Measurements from ENCODE around the gene GJB4. TPM values are rescaled to one million over a fixed set of nuclear protein-coding genes. Genes with fewer than 3 reads are reported as not detected.

Gene GJB4
- polyA plus RNA-seq, 2 of the 4 experiments (the other 2 are of a cell fraction) = not detected

GRCh38 chr1:34794001-34794789 lies 34.7 kb downstream of the GJB4 start:
- Histone ChIP-seq H3K27ac (no peak overlapping the region), H3K4me1 (no peaks in the 10 kb centered on the region), H3K4me2 (no peak overlapping the region), H3K9me3 (no peaks in the 10 kb centered on the region), H3K4me3 (no peak overlapping the region)
- ChIA-PET CTCF (no interaction called here), POLR2A (no interaction called here)
- TF ChIP-seq SMC3 (IDR thresholded peaks at IDR 0.05) (no peak), RARB (CRISPR knock-in tag; IDR thresholded peaks at IDR 0.05) (no peak), NFE2L2 (conservative IDR thresholded peaks at IDR 0.05; ENCODE audit: low read length) (no peak), RAD21 (conservative IDR thresholded peaks at IDR 0.05 in 1 of 2, IDR thresholded peaks at IDR 0.05 in 1 of 2) (no peak), BCL3 (IDR thresholded peaks at IDR 0.05) (no peak), POLR2A (IDR thresholded peaks at IDR 0.05; ENCODE audit: low read length) (no peak), PHF8 (IDR thresholded peaks at IDR 0.05; ENCODE audit: borderline replicate concordance, low read depth) (no peak), ZSCAN20 (CRISPR knock-in tag; IDR thresholded peaks at IDR 0.05) (no peak), POLR2AphosphoS2 (conservative IDR thresholded peaks at IDR 0.05; ENCODE audit: low read length) (no peak), HDAC2 (IDR thresholded peaks at IDR 0.05) (no peak), FOSL2 (IDR thresholded peaks at IDR 0.05) (no peak), FOSL2 (CRISPR knock-in tag; IDR thresholded peaks at IDR 0.05) (no peak), CEBPB (IDR thresholded peaks at IDR 0.05) (no peak), CBX2 (IDR thresholded peaks at IDR 0.05; ENCODE audit: borderline replicate concordance, low read depth) (no peak), RFX5 (IDR thresholded peaks at IDR 0.05) (no peak), SREBF2 (IDR thresholded peaks at IDR 0.05) (no peak)
- 82% methylated on average over 24 of the region's 40 CpGs for WGBS (ENCODE audit: missing lambda C conversion rate)
- no peak for DNase-seq (ENCODE audit: low read depth in 1 of 2, low spot score in 1 of 2)
- no peak for FAIRE-seq
- ATAC-seq = no peak

- no peak overlapping the region for H3K27ac ChIP-seq
- ChIA-PET POLR2A (no interaction called here), CTCF (no interaction called here)
- no peak for DNase-seq (ENCODE audit: low read depth in 1 of 2, low spot score in 1 of 2)
- no peak for TF ChIP-seq POLR2AphosphoS2 (conservative IDR thresholded peaks at IDR 0.05; ENCODE audit: low read length)
- no peak for TF ChIP-seq NPAS2 (CRISPR knock-in tag; IDR thresholded peaks at IDR 0.05; ENCODE audit: borderline replicate concordance)
- TF ChIP-seq CHD4 (IDR thresholded peaks at IDR 0.05; ENCODE audit: borderline replicate concordance) = no peak
- no peak for TF ChIP-seq KDM5A (IDR thresholded peaks at IDR 0.05)
- no peaks in the 10 kb centered on the region for H3K9me3 ChIP-seq
- ATAC-seq = no peak
- no peak overlapping the region for H3K4me3 ChIP-seq
- no peaks in the 10 kb centered on the region for H3K4me1 ChIP-seq
- H3K4me2 ChIP-seq = no peak overlapping the region
- no peak for FAIRE-seq
- 79% methylated on average over 6 of the region's 12 CpGs for WGBS (ENCODE audit: missing lambda C conversion rate)
These were observed 35.2 kb downstream of the GJB4 start for GRCh38 chr1:34794790-34795180.

GRCh38 chr1:34795916-34796315 lies 36.4 kb downstream of the GJB4 start:
- TF ChIP-seq CHD4 (IDR thresholded peaks at IDR 0.05; ENCODE audit: borderline replicate concordance) (no peak), EHF (CRISPR knock-in tag; IDR thresholded peaks at IDR 0.05) (no peak), USF2 (IDR thresholded peaks at IDR 0.05) (no peak)
- no peak for DNase-seq (ENCODE audit: low read depth in 1 of 2, low spot score in 1 of 2)
- Histone ChIP-seq H3K4me1 (no peaks in the 10 kb centered on the region), H3K9me3 (no peaks in the 10 kb centered on the region), H3K4me2 (no peak overlapping the region), H3K27ac (no peak overlapping the region), H3K4me3 (no peak overlapping the region)
- 63% methylated on average over 6 of the region's 6 CpGs for WGBS (ENCODE audit: missing lambda C conversion rate)
- CTCF ChIA-PET = interaction anchor here (1.0 to 1.5 kb wide), 2 partner anchors 9 to 56 kb away, joined by 3 read pairs; no protein-coding TSS in a partner anchor
- POLR2A ChIA-PET = no interaction called here
- no peak for ATAC-seq
- FAIRE-seq = no peak

All from A549 (cell line).